Heart left ventricle (tissue), 16 donors: ENCODE data around the gene PCNX1. TPM values are rescaled to one million over a fixed set of nuclear protein-coding genes. Genes with fewer than 3 reads are reported as not detected.
A peak's percentile ranks its signal among the peaks of the same experiment; 100 is the strongest.

ENCODE experiments used
- ATAC-seq, 4 donors: fragments of 200-7000 bp; cut with Tn5 transposase; one replicate each; pipeline ENCODE4 v1.9.1; 2020 to 2022; ENCODE audit warnings: moderate library complexity in 4 of 4, mild to moderate bottlenecking in 3 of 4, moderate number of reproducible peaks in 1 of 4
- DNase-seq, 5 donors: peaks; one replicate each; pipeline ENCODE4 v3.0.0-alpha.2; 2020
- H3K27ac ChIP-seq, 12 donors: fragments of 200-600 bp; sonication (generic) in 4 of 12; one replicate each; pipeline versions ENCODE4 v1.5.0 to v1.8.0; 2016 to 2022; ENCODE audit warnings: mild to moderate bottlenecking in 2 of 12
- H3K27me3 ChIP-seq, 9 donors: fragments of 200-600 bp; sonication (generic) in 2 of 9; one replicate each; pipeline versions ENCODE4 v1.5.1 to v1.8.0; 2016 to 2022; ENCODE audit warnings: mild to moderate bottlenecking in 3 of 9
- H3K36me3 ChIP-seq, 9 donors: fragments of 200-600 bp; sonication (generic) in 2 of 9; one replicate each; pipeline versions ENCODE4 v1.5.0 to v1.8.0; 2018 to 2022; ENCODE audit warnings: mild to moderate bottlenecking in 2 of 9
- H3K4me1 ChIP-seq, 12 donors: fragments of 200-600 bp; sonication (generic) in 4 of 12; one replicate each; pipeline versions ENCODE4 v1.5.0 to v1.8.0; 2016 to 2022; ENCODE audit warnings: mild to moderate bottlenecking in 3 of 12
- H3K4me3 ChIP-seq, 12 donors: fragments of 200-600 bp; sonication (generic) in 4 of 12; one replicate each; pipeline versions ENCODE4 v1.5.0 to v1.8.0; 2017 to 2022; ENCODE audit warnings: mild to moderate bottlenecking in 9 of 12, moderate library complexity in 4 of 12
- H3K9me3 ChIP-seq, 12 donors: fragments of 200-600 bp; sonication (generic) in 4 of 12; one replicate each; pipeline versions ENCODE4 v1.5.0 to v1.8.0; 2016 to 2022; ENCODE audit warnings: mild to moderate bottlenecking in 1 of 12
- POLR2A ChIP-seq, 2 donors: fragments of 450-650 bp; IDR thresholded peaks; one replicate each; pipeline ENCODE4 v1.6.1; 2017; ENCODE audit warnings: antibody characterized with exemption in 2 of 2, mild to moderate bottlenecking in 2 of 2, moderate library complexity in 2 of 2
- WGBS, 4 donors: extraction: QIAGEN DNeasy Blood & Tissue Kit in 2 of 4; methylation state at CpG; one replicate each; pipeline versions ENCODE4 v1.1.5 to v1.1.7; 2013 to 2018; 5-methylcytosine and 5-hydroxymethylcytosine counted together
- intact Hi-C, 10 donors: fragments of 100-400 bp; cut with DNase I; formaldehyde crosslinking; loops; one replicate each; pipeline versions ENCODE4 v1.11.1 to v1.14.2; 2022
- polyA plus RNA-seq, 2 donors: library from polyadenylated mRNA; stranded (reverse); fragments of 200-250 nt; gene quantifications; one replicate each; pipeline ENCODE4 v1.2.3, GENCODE V29; 2013
- total RNA-seq, 9 donors: library from RNA; depleted of rRNA in 2 of 9; stranded (reverse); fragments of >200 nt in 2 of 9; fragmentation: NEBNext Ultra II Directional in 3 of 9; extraction: Animal tissue kit (Norgen Biotek cat#: 25700) in 3 of 9; gene quantifications; one replicate each; pipeline versions ENCODE4 v1.1.0 to v1.2.4, GENCODE V29; 2016 to 2023
- TF ChIP-seq, protein P1 (sequence below), 12 donors: fragments of 200-600 bp; sonication (generic) in 4 of 12; IDR thresholded peaks; one replicate each; pipeline versions ENCODE4 v1.5.0 to v1.8.0; 2018 to 2022; ENCODE audit warnings: antibody characterized with exemption in 12 of 12, mild to moderate bottlenecking in 5 of 12
- donor health status: ischemic (EF 13 %, LVEDD 7.1; RV severe dilation, severe dysfunction).
- donor health status: healthy with polysubstance abuse.
- donor health status: DM: no; HTN: yes; CAD: no.
- donor health status: DM: no; HTN: no; CAD: no.
- donor health status: ischemic (EF 25% LVEDD 6.9; RV normal size, moderate dysfunction).
- donor health status: ischemic (EF 25% LVEDD 5.7; RV mildly dilated, moderate dysfunction).
- donor health status: healthy.
- donor health status: DM: yes; HTN: yes; CAD: no.
- donor health status: ischemic (EF 35%, LVEDD 5.7; RV mildly dilated, moderate dysfunction).
- donor health status: nonischemic (EF 11% LVEDD 7.7; RV severe dilation, severe dysfunction).
- donor health status: DM: yes; HTN: yes; CAD: no.
- donor health status: PGD.
- donor health status: ischemic (EF 29% LVEDD 5.4; RV normal size, mild dysfunction).
- donor health status: nonischemic (EF 23%, LVEDD 6.1; RV moderate dilation, normal function).

Gene PCNX1
- total and polyA plus RNA-seq, 11 donors = 6.1 to 64.7 (median 52.7) TPM

DNA sequence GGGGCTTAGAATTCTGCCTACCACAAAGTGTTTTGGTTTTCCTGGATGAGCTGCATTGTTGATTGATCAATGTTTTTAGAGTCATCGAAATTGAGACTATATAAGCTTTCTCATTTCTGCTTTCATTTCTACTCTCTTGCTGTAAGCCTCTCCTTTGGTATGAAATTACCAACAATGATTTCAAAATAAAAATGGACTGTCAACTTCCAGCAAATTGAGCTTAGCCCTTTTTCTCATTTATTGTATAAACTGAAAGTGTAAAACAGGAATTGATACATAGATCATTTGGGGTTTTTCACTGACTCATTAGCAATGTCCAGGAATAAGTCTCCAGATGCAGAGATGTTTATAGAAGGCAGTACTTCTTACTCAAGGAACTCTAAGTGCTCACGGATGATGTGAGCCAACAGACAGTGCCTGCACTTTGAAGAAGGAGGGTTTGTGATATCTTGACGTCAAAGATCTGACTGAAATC lies 20.0 kb upstream of the PCNX1 start:
- peak in 2 of 4 donors; percentile 43 to 55 for ATAC-seq
- H3K4me3 ChIP-seq = peak overlapping the region in 1 of 12 donors; percentile 2
- H3K27ac ChIP-seq = peak overlapping the region in 2 of 12 donors; percentile 60 to 87
- H3K4me1 ChIP-seq = peaks cover 0 to 81% (median 1%) of the 10 kb centered on the region in 12 donors
- DNase-seq = no peak
- H3K36me3 ChIP-seq = no peaks in the 10 kb centered on the region
- H3K9me3 ChIP-seq = no peaks in the 10 kb centered on the region
- H3K27me3 ChIP-seq = no peaks in the 10 kb centered on the region
- intact Hi-C loops = no loop called here
- 47 to 59% (median 52%) methylated on average over 3 of the region's 3 CpGs for WGBS, 4 donors
- TF ChIP-seq, protein P1, sequence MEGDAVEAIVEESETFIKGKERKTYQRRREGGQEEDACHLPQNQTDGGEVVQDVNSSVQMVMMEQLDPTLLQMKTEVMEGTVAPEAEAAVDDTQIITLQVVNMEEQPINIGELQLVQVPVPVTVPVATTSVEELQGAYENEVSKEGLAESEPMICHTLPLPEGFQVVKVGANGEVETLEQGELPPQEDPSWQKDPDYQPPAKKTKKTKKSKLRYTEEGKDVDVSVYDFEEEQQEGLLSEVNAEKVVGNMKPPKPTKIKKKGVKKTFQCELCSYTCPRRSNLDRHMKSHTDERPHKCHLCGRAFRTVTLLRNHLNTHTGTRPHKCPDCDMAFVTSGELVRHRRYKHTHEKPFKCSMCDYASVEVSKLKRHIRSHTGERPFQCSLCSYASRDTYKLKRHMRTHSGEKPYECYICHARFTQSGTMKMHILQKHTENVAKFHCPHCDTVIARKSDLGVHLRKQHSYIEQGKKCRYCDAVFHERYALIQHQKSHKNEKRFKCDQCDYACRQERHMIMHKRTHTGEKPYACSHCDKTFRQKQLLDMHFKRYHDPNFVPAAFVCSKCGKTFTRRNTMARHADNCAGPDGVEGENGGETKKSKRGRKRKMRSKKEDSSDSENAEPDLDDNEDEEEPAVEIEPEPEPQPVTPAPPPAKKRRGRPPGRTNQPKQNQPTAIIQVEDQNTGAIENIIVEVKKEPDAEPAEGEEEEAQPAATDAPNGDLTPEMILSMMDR (IDR thresholded peaks at IDR 0.05) = no peak
- no peak for TF ChIP-seq POLR2A (IDR thresholded peaks at IDR 0.05)

DNA sequence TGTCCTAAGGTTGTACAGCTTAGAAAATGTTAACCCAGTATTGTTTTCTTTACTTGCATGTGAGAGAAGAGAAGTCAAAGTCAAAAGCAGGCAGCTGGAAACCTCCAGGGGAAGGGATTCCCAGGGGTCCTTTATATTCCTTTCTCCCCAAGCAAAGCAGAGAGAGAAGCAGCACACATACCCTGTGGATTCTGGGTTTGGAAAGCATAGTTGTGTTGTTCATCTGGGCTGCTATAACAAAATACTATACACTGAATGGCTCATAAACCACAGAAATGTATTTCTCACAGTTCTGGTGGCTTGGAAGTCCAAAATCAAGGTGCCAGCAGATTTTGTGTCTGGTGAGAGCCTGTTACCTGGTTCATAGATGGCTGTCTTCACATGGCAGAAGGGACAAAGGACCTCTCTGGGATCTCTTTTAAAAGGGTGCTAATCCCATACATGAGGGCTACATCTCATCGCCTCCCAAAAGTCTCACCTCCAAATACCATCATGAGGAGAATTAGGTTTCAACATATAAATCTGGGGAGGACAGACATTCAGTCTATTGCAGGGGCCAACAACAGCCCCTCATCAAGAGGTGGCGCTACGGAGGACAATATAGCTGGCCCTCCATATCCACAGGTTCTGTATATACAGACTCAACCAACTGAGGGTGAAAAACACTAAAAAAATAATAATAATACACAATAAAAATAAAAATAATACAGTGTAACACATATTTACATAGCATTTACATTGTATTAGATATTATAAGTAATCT lies 19.3 kb upstream of the PCNX1 start:
- 84 to 89% (median 85%) methylated on average over 3 of the region's 3 CpGs for WGBS, 4 donors
- H3K27ac ChIP-seq = peak overlapping the region in 2 of 12 donors; percentile 60 to 87

GRCh38 chr14:70888681-70889175 lies 18.5 kb upstream of the PCNX1 start:
- Histone ChIP-seq H3K36me3 (no peaks in the 10 kb centered on the region), H3K27ac (peak overlapping the region in 1 of 12 donors; percentile 87), H3K4me1 (peaks cover 0 to 66% (median 0%) of the 10 kb centered on the region in 12 donors), H3K4me3 (no peak overlapping the region), H3K27me3 (no peaks in the 10 kb centered on the region), H3K9me3 (no peaks in the 10 kb centered on the region)
- TF ChIP-seq POLR2A (IDR thresholded peaks at IDR 0.05) = no peak
- TF ChIP-seq, protein P1 (IDR thresholded peaks at IDR 0.05) = no peak
- WGBS, 4 donors = 68 to 77% (median 72%) methylated on average over 1 of the region's 1 CpG
- ATAC-seq (peak in 2 of 4 donors; percentile 31 to 76), DNase-seq (no peak)
- intact Hi-C loops = no loop called here

More for the DNA sequence above, 19.3 kb upstream of the PCNX1 start:
- Histone ChIP-seq H3K4me3 (no peak overlapping the region), H3K9me3 (no peaks in the 10 kb centered on the region), H3K36me3 (no peaks in the 10 kb centered on the region), H3K27me3 (no peaks in the 10 kb centered on the region), H3K4me1 (peaks cover 0 to 74% (median under 1%) of the 10 kb centered on the region in 12 donors)
- no peak for TF ChIP-seq POLR2A (IDR thresholded peaks at IDR 0.05)
- TF ChIP-seq, protein P1 (IDR thresholded peaks at IDR 0.05) = no peak
- no peak for DNase-seq
- intact Hi-C loops = no loop called here
- no peak for ATAC-seq

GRCh38 chr14:70889555-70889954 lies 17.7 kb upstream of the PCNX1 start:
- H3K4me1 ChIP-seq = peaks cover 0 to 64% (median 0%) of the 10 kb centered on the region in 12 donors
- no peak overlapping the region for H3K4me3 ChIP-seq
- no peaks in the 10 kb centered on the region for H3K36me3 ChIP-seq
- no peak for ATAC-seq
- intact Hi-C loops = no loop called here
- no peak for TF ChIP-seq POLR2A (IDR thresholded peaks at IDR 0.05)
- no peak for DNase-seq
- H3K27ac ChIP-seq = peak overlapping the region in 1 of 12 donors; percentile 87
- H3K27me3 ChIP-seq = no peaks in the 10 kb centered on the region
- WGBS, 4 donors = 91 to 96% (median 93%) methylated on average over 5 of the region's 5 CpGs
- H3K9me3 ChIP-seq = no peaks in the 10 kb centered on the region
